HG02571 (cell line): Measurements from ENCODE around the gene NUDT19.
"Not testable (repeated sequence)": the region's sequence is repeated elsewhere in the genome, so short reads cannot be mapped to it uniquely, and the experiment has no call there.

ENCODE experiments used
- ATAC-seq: cut with Tn5 transposase; IDR thresholded peaks from one replicate; pipeline ENCODE4 v1.9.1; 2021; ENCODE audit warnings: mild to moderate bottlenecking, moderate library complexity; ENCODE audit not compliant: unreplicated experiment

NUDT19 gene

DNA sequence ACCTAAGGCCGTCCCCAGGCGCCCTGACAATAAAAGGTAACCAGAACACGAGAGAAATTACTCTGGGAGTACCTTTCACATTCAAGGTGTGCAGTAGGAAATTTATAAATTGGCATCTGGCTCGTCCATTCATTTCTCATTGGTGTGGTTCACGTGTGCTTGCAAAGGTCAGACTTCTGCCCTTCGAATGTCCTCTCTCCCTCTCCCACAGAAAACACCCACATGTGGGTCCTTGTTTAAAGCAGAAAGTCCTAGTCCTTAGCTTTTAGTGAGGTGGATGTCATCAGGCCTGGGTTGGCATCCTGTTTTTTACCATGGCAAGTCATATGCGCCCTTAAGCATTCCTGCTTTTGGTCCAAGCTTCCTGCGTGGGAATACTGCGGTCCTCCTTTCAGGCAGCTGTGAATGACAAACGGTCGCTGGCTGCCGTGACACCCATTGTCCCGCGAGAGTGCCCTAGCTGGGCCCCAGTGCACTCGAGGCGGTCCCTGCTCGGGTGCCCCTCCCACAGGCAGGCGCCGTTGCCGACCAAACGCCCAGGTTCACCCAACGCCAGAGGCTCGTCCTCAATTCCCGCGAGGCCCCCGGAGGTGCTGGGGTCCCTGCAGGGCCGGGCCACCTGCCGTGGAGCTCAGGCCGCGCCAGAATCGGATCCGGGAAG is at the start of gene NUDT19:
TSS of gene NUDT19 (plus strand) at position 531 of the 661 bp plus-strand sequence. CDS start 140 bp downstream, outside the sequence.
- peak; percentile 88 for ATAC-seq

DNA sequence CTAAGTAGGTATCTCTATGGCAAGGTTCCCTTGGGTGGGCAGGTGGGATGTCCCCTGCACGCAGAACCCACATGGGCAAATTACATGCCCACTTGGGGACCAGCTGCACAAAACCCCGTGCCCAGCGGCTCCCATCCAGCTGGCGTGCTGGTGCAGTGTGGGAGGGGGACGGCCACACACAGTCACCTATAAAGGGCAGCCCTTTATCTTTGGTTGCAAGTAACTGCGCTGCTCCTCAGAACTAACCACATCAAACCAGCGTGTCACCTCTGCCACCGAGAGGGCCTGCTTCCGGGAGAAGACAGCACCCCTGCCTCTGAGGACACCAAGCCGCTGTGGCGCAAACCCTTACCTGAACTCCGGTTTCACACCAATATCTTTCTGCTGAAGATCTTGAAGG is 48.9 kb upstream of the NUDT19 start:
- ATAC-seq: no peak

- ATAC-seq: no peak
Measured at GRCh38 chr19:32646556-32646955, 45.1 kb upstream of the NUDT19 start.

- no peak for ATAC-seq
Measured at GRCh38 chr19:32647361-32647760, 44.3 kb upstream of the NUDT19 start.

DNA sequence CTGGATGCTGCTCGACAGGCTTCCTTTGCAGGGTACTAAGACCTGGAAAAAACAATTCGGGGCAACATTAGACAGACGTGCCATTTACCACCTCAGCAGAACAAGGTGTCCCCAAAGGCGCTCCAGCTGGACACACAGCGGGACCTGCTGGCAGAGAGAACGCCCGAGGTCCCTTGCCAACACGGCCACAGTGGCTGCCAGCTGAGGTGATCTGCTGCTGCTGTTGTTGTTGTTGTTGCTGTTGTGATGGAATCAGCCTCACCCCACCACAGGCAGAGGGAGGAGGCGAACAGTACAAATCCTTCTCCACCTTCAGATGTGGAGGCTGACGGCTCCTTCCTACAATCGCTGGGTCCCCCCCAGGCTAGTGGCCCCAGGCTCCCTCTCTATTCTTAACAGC is 41.9 kb upstream of the NUDT19 start:
- ATAC-seq: no peak

GRCh38 chr19:32650671-32651070 is 41.0 kb upstream of the NUDT19 start:
- ATAC-seq: no peak

- ATAC-seq: no peak
Measured at GRCh38 chr19:32651729-32652140, 39.9 kb upstream of the NUDT19 start.

GRCh38 chr19:32652331-32652730 is 39.3 kb upstream of the NUDT19 start:
- not testable (repeated sequence) for ATAC-seq

GRCh38 chr19:32652894-32653598 is 38.6 kb upstream of the NUDT19 start:
- no peak for ATAC-seq

GRCh38 chr19:32653599-32653915 is 38.1 kb upstream of the NUDT19 start:
- no peak for ATAC-seq

GRCh38 chr19:32656379-32656778 is 35.2 kb upstream of the NUDT19 start:
- not testable (repeated sequence) for ATAC-seq

DNA sequence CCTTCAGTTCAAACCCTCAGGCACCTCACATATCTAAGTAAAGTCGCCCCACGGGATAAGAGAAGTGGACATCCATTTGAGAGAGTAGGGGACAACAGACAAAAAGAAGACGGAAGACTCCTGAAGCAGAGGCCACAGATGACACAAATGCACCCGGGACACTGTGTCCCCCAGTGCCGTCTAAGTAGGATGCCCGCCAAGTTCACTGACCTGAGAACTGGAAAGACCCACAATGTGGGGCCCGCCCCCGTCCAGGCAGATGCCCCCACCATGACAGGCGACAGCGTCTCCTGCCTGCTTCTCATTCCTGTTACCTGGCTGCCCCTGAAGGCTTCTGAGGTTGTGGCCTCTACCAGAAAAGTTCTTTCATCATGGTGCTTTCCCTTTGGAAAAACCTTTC is 33.5 kb upstream of the NUDT19 start:
- no peak for ATAC-seq

GRCh38 chr19:32658527-32658926 is 33.1 kb upstream of the NUDT19 start:
- ATAC-seq: no peak

DNA sequence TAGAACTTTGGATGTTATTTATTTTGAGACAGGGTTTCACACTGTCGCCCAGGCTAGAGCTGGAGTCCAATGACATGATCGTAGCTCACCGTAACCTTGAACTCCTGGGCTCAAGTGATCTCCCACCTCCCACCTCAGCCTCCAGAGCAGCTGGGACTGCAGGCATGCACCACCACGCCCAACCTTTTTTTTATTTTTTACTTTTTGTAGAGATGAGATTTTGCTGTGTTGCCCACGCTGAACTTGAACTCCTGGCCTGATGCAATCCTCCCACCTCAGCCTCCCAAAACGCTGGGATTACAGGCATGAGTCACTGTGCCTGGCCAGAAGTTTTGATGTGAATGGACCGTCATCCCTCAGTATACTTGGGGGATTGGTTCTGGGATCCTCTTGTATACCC is 30.3 kb upstream of the NUDT19 start:
- no peak for ATAC-seq

- no peak for ATAC-seq
Measured at GRCh38 chr19:32662186-32662585, 29.4 kb upstream of the NUDT19 start.

- no peak for ATAC-seq
Measured at GRCh38 chr19:32666084-32666483, 25.5 kb upstream of the NUDT19 start.

- no peak for ATAC-seq
Measured at GRCh38 chr19:32669310-32669709, 22.3 kb upstream of the NUDT19 start.

- ATAC-seq: no peak
Measured at GRCh38 chr19:32671883-32672593, 19.6 kb upstream of the NUDT19 start.

DNA sequence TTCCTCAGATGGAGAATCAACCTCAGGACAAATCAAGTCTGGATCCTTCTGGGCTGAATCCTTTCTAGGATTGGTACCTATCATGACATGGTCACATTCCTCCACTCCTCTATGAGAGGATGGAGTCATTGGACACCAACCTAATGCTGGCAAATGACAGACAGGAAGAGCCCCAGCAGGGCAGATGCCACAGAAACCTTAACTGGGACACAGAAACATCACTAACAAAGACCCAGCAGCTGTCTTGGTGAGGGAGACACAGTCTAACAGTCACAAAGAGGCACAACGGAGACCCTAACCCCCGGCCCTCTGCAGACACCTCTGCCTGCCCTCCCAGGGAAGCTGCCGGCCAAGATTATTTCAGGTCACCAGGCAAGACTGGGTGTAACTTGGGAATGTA is 18.8 kb upstream of the NUDT19 start:
- no peak for ATAC-seq

DNA sequence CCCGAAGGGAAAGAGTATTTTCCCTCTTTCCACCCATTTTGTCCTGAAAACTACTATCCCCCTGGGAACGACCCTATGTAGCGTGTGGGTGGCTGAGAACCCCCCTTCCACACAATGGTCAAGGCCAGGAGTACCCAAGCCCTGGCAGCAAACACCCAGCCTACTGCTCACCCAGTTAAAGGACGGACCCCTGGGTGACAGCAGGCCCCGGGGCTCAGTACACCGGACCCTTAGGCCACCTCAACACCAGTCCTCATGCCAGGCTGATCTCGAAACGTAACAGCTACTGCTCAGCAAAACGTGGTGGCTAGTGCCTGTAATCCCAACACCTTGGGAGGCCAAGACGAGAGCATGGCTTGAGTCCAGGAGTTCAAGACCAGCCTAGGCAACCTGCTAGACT is 18.0 kb upstream of the NUDT19 start:
- ATAC-seq: no peak

GRCh38 chr19:32674153-32674930 is 17.3 kb upstream of the NUDT19 start:
- ATAC-seq: no peak
